Endothelial cell of umbilical vein (primary cell): ENCODE data around the gene DSCAML1.

Experiments
- POLR2AphosphoS5 ChIP-seq: IDR thresholded peaks from 2 replicates; pipeline ENCODE4 v1.6.1; 2012; ENCODE audit warnings: low read depth, mild to moderate bottlenecking, control low read depth, low read length, moderate library complexity; ENCODE audit not compliant: insufficient read depth
- TF ChIP-seq, protein P1 (sequence below), 2 donors: IDR thresholded peaks; 1 replicate in 1 of 2; 2 replicates in 1 of 2; pipeline ENCODE4 v1.5.1; 2011; ENCODE audit warnings: low read length in 2 of 2, mild to moderate bottlenecking in 2 of 2, moderate library complexity in 2 of 2, control low read depth in 1 of 2, inconsistent platforms in 1 of 2, low read depth in 1 of 2; ENCODE audit not compliant: insufficient read depth in 1 of 2; ENCODE audit errors: extremely low read depth in 1 of 2

DNA sequence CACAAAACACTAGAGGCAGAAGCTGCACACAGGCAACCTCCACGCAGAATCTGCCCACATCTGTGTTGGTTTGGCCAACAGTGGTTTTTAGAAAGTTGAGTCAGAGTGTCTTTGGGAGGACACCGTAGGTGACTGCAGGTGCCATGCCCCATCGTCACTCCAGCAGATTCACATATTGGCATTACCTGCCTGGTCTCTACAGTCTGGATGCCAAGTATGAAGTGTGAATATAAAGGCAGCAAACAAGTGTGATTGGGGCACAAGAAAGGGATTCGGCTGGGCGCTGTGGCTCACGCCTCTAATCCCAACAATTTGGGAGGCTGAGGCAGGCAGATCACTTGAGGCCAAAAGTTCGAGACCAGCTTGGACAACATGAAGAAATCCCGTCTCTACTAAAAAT lies 38.6 kb upstream of the DSCAML1 start:
- TF ChIP-seq, protein P1, sequence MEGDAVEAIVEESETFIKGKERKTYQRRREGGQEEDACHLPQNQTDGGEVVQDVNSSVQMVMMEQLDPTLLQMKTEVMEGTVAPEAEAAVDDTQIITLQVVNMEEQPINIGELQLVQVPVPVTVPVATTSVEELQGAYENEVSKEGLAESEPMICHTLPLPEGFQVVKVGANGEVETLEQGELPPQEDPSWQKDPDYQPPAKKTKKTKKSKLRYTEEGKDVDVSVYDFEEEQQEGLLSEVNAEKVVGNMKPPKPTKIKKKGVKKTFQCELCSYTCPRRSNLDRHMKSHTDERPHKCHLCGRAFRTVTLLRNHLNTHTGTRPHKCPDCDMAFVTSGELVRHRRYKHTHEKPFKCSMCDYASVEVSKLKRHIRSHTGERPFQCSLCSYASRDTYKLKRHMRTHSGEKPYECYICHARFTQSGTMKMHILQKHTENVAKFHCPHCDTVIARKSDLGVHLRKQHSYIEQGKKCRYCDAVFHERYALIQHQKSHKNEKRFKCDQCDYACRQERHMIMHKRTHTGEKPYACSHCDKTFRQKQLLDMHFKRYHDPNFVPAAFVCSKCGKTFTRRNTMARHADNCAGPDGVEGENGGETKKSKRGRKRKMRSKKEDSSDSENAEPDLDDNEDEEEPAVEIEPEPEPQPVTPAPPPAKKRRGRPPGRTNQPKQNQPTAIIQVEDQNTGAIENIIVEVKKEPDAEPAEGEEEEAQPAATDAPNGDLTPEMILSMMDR (IDR thresholded peaks at IDR 0.05; ENCODE audit: extremely low read depth in 1 of 2, insufficient read depth in 1 of 2, low read depth in 1 of 2, low read length in 2 of 2), result no peak
- TF ChIP-seq POLR2AphosphoS5, result no peak
